ENCODE data around the gene SLC15A4. TPM values are rescaled to one million over a fixed set of nuclear protein-coding genes. Genes with fewer than 3 reads are reported as not detected.

SLC15A4 gene
- polyA plus RNA-seq, 2 of the 4 experiments (the other 2 are of a cell fraction): 21.6 to 40.0 TPM

DNA sequence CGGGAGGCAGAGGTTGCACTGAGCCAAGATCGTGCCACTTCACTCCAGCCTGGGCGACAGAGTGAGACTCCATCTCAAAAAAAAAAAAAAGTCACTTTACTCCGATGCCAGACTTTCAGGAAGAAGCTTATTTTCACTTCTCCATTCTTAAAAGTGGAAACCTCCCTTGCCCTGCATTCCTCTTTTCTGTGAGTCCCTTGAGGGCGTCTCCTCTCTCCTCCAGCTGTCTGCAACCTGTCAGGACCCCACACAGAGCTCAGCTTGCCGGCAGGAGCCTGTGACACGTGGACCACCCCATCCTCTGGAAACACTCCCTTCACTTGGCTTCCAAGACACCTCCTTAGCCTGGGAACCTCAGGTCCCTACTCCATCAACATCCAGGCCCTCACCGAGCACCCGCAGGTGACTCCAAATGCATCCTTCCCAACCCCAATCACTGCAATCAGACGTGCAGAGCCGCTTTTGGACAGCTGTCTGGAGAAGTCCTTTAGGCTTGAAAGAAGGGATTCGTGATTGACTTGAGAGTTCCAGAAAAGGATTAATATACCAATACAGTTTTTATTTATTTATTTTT lies 34.3 kb downstream of the SLC15A4 start:
- WGBS (ENCODE audit: missing lambda C conversion rate): 80% methylated on average over 12 of the region's 12 CpGs
- H3K4me2 ChIP-seq: no peak overlapping the region
- FAIRE-seq (no peak), ATAC-seq (no peak; a peak in 2 of 6 replicates), DNase-seq (ENCODE audit: low read depth in 1 of 2, low spot score in 1 of 2) (no peak)
- no peaks in the 10 kb centered on the region for H3K4me1 ChIP-seq
- TF ChIP-seq ESRRA (IDR thresholded peaks at IDR 0.05; ENCODE audit: borderline replicate concordance, low read length): no peak
- no peak for TF ChIP-seq CEBPB (IDR thresholded peaks at IDR 0.05)
- TF ChIP-seq EHF (CRISPR knock-in tag; IDR thresholded peaks at IDR 0.05): no peak
- TF ChIP-seq TP53 (CRISPR knock-in tag; IDR thresholded peaks at IDR 0.05): no peak
- no peak for TF ChIP-seq HOXB5 (CRISPR knock-in tag; IDR thresholded peaks at IDR 0.05)
- TF ChIP-seq HMGXB4 (CRISPR knock-in tag; IDR thresholded peaks at IDR 0.05; ENCODE audit: borderline replicate concordance): no peak
- no peak for TF ChIP-seq POLR2A (IDR thresholded peaks at IDR 0.05; ENCODE audit: low read length)
- TF ChIP-seq CBX2 (IDR thresholded peaks at IDR 0.05; ENCODE audit: borderline replicate concordance, low read depth): no peak
- TF ChIP-seq RFX5 (IDR thresholded peaks at IDR 0.05): no peak
- TF ChIP-seq FOSB (CRISPR knock-in tag; IDR thresholded peaks at IDR 0.05): no peak
- TF ChIP-seq KDM5A (IDR thresholded peaks at IDR 0.05): no peak
- TF ChIP-seq RARB (CRISPR knock-in tag; IDR thresholded peaks at IDR 0.05): no peak
- TF ChIP-seq POLR2AphosphoS2 (conservative IDR thresholded peaks at IDR 0.05; ENCODE audit: low read length): no peak
- TF ChIP-seq, protein P1, sequence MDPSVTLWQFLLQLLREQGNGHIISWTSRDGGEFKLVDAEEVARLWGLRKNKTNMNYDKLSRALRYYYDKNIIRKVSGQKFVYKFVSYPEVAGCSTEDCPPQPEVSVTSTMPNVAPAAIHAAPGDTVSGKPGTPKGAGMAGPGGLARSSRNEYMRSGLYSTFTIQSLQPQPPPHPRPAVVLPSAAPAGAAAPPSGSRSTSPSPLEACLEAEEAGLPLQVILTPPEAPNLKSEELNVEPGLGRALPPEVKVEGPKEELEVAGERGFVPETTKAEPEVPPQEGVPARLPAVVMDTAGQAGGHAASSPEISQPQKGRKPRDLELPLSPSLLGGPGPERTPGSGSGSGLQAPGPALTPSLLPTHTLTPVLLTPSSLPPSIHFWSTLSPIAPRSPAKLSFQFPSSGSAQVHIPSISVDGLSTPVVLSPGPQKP (IDR thresholded peaks at IDR 0.05; ENCODE audit: low read depth, low read length): no peak
- TF ChIP-seq REST (IDR thresholded peaks at IDR 0.05): no peak
- no peak for TF ChIP-seq ATOH8 (CRISPR knock-in tag; IDR thresholded peaks at IDR 0.05; ENCODE audit: low read depth)
- TF ChIP-seq GATA3 (IDR thresholded peaks at IDR 0.05; ENCODE audit: borderline replicate concordance): no peak
- no peak for TF ChIP-seq BHLHE40 (IDR thresholded peaks at IDR 0.05; ENCODE audit: low read depth, low read length)
- TF ChIP-seq BCL3 (IDR thresholded peaks at IDR 0.05): no peak
- no peak overlapping the region for H3K27ac ChIP-seq
- ChIA-PET CTCF (interaction anchor here (0.7 kb wide), 1 partner anchor 8 kb away, joined by 3 read pairs; no protein-coding TSS in a partner anchor), POLR2A (no interaction called here)
- no peak overlapping the region for H3K4me3 ChIP-seq
- no peaks in the 10 kb centered on the region for H3K9me3 ChIP-seq
